Gastrocnemius medialis (tissue), 4 donors: ENCODE measurements around the gene TBCCD1. TPM values are rescaled to one million over a fixed set of nuclear protein-coding genes. Genes with fewer than 3 reads are reported as not detected.

Experiments used
- ATAC-seq, 2 donors: fragments of 150-250 bp; one replicate each; pipeline ENCODE4 v1.9.1; 2016
- DNase-seq, 2 donors: peaks; one replicate each; pipeline ENCODE4 v3.0.0-alpha.2; 2019
- H3K27ac ChIP-seq, 4 donors: fragments of 200-600 bp; sonication (generic); 1 replicate in 1 of 4; 2 replicates in 3 of 4; pipeline ENCODE4 v1.5.1; 2016 to 2018; ENCODE audit warnings: mild to moderate bottlenecking in 2 of 4, moderate library complexity in 1 of 4
- H3K27me3 ChIP-seq, 3 donors: fragments of 200-600 bp; sonication (generic) in 2 of 3; 1 replicate in 1 of 3; 2 replicates in 2 of 3; pipeline versions ENCODE4 v1.5.1 to v1.6.0; 2016 to 2019; ENCODE audit warnings: mild to moderate bottlenecking in 1 of 3, moderate library complexity in 1 of 3
- H3K36me3 ChIP-seq, 2 donors: fragments of 200-600 bp; sonication (generic) in 1 of 2; one replicate each; pipeline ENCODE4 v1.5.1; 2017 to 2018
- H3K4me1 ChIP-seq, 2 donors: fragments of 200-600 bp; sonication (generic) in 1 of 2; one replicate each; pipeline ENCODE4 v1.5.1; 2016 to 2017; ENCODE audit warnings: mild to moderate bottlenecking in 2 of 2
- H3K4me3 ChIP-seq, 4 donors: fragments of 200-600 bp; sonication (generic) in 3 of 4; 1 replicate in 1 of 4; 2 replicates in 3 of 4; pipeline ENCODE4 v1.5.1; 2016 to 2019; ENCODE audit warnings: mild to moderate bottlenecking in 2 of 4
- H3K9me3 ChIP-seq, 3 donors: fragments of 200-600 bp; sonication (generic) in 2 of 3; 1 replicate in 1 of 3; 2 replicates in 2 of 3; pipeline ENCODE4 v1.5.1; 2016 to 2019
- CTCF ChIP-seq, 5 experiments: fragments of 450-650 bp in 3 of 5; fragments of 200-600 bp in 2 of 5; sonication (generic) in 2 of 5; IDR thresholded peaks in 4 of 5; conservative IDR thresholded peaks in 1 of 5; 1 replicate in 4 of 5; 2 replicates in 1 of 5; pipeline ENCODE4 v1.5.1; 2016 to 2019; ENCODE audit warnings: antibody characterized with exemption in 5 of 5, mild to moderate bottlenecking in 3 of 5, moderate library complexity in 3 of 5
- POLR2A ChIP-seq, 2 donors: fragments of 450-650 bp; IDR thresholded peaks; one replicate each; pipeline ENCODE4 v1.6.1; 2017; ENCODE audit warnings: antibody characterized with exemption in 2 of 2, mild to moderate bottlenecking in 2 of 2, moderate library complexity in 2 of 2
- in situ Hi-C, 4 donors: fragments of 200-750 bp; cut with MboI; loops; one replicate each; pipeline versions ENCODE4 v1.15.0 to v1.8.0; 2017; ENCODE audit warnings: low sequenced_read_pairs in 4 of 4
- intact Hi-C: fragments of 100-400 bp; cut with DNase I; formaldehyde crosslinking; loops from one replicate; pipeline ENCODE4 v1.15.1; 2023; ENCODE audit warnings: low total_unique reads
- total RNA-seq, 4 donors: library from RNA; depleted of rRNA; stranded (reverse); fragments of >200 nt; gene quantifications; one replicate each; pipeline versions ENCODE4 v1.1.0 to v1.2.3, GENCODE V29; 2016

The TBCCD1 gene
- total RNA-seq, 4 donors from 2014 or later: 7.3 to 10.7 (median 8.0) TPM

DNA sequence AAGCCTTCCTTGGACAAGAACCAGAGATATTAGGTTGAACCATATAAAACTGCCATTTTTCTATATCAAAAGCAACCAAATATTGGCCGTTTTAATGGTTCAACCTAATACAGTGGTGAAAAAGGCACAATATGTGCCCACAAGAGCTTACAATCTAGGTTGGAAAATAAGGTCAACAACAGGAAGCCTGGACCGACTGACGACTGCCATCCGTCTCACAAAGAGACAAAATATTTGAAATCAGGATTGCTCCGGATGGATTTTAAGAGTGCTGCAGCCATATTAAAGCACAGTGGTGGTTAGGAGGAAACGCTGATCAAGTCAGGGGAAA lies 47.1 kb upstream of the TBCCD1 start:
- Histone ChIP-seq H3K4me3 (no peak overlapping the region), H3K36me3 (no peaks in the 10 kb centered on the region), H3K27ac (no peak overlapping the region), H3K27me3 (peaks cover 10 to 15% (median 14%) of the 10 kb centered on the region in 3 donors), H3K4me1 (peaks cover 0 to 6% of the 10 kb centered on the region in 2 donors), H3K9me3 (no peaks in the 10 kb centered on the region)
- no peak for DNase-seq
- TF ChIP-seq CTCF (IDR thresholded peaks at IDR 0.05 in 4 of 5, conservative IDR thresholded peaks at IDR 0.05 in 1 of 5): no peak
- TF ChIP-seq POLR2A (IDR thresholded peaks at IDR 0.05): no peak
- in situ Hi-C loops: loop anchor here (5.0 to 25.0 kb wide), 3 partner anchors 201 to 548 kb away; no protein-coding TSS in a partner anchor
- intact Hi-C loops: loop anchor here (2.0 to 10.0 kb wide), 2 partner anchors 207 to 551 kb away; no protein-coding TSS in a partner anchor
- ATAC-seq: no peak

DNA sequence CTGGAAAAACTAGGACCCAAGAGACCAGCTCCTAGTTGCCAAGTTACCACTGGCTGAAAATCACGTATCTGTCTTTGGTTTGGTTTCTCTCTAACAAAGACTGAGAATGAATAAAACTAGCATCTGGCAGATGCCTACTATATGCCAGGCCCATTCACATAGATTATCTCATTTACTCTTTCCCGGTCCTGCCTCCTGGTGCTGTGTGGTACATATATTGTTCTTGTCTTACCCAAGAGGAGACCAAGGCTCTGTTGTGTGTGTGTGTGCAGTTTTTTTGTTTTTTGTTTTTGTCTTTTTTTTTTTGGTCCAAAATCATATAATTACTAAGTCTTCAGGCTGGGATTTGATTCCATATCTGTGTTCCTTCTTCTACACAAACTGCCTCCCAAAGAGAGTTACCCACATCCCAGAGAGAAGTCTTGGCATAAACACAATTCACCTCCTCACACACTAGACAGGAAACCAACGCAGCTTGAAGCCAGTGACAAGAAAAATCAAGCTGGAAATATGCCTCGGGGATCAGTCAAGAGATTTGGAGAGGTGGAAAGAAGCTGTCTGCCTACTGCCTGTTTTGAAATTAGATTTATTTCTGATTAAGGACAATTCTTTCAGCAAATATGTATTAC lies 46.6 kb upstream of the TBCCD1 start:
- H3K27me3 ChIP-seq: peaks cover 6 to 15% (median 12%) of the 10 kb centered on the region in 3 donors
- in situ Hi-C loops: loop anchor here (5.0 to 25.0 kb wide), 3 partner anchors 201 to 549 kb away; no protein-coding TSS in a partner anchor

DNA sequence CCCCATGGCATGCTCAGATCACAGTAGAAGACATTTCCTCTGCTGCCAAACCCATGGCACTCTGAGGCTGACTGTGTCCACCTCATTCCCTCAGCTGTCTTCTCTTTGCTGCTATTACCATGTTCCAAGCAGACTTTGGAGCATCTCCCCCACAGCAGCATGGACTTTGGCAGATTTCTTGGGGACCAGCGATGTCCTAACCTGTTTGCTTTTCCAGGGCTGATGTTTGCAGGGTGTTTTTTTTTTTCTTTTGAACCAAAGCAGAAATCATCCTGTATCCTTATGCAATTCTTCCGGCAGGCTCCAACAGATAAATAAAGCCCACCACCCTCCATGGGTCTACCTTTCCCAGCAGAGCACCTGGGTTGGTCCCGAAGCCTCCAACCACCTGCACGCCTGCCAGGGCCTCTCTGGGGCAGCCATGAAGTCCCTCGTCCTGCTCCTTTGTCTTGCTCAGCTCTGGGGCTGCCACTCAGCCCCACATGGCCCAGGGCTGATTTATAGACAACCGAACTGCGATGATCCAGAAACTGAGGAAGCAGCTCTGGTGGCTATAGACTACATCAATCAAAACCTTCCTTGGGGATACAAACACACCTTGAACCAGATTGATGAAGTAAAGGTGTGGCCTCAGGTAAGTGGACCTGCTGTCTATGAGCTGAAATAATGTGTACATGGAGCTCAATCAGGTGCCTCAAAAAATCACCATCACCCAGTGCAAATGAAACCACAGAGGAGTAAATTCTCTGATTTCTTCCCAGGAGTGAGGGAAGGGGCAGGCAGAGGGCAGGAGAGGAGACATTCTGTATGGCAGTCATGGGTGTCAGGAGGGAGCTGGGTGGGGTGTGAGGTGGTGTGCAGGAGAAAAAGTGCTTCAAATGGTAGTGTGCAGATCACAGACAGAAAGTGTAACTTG lies 45.8 kb upstream of the TBCCD1 start, which contains the start of gene AHSG:
Gene AHSG, plus strand, starts transcription at position 340 of the 916 bp plus-strand sequence. Its CDS starts 82 bp downstream, at position 422.
- DNase-seq (no peak), ATAC-seq (no peak)
- no peak within 1 kb of the TSS for H3K4me3 ChIP-seq
- in situ Hi-C loops (loop anchor here (5.0 to 25.0 kb wide), 3 partner anchors 202 to 549 kb away; no protein-coding TSS in a partner anchor), intact Hi-C loops (loop anchor here (10.0 kb wide), 1 partner anchor 552 kb away; no protein-coding TSS in a partner anchor)
- TF ChIP-seq POLR2A (IDR thresholded peaks at IDR 0.05): no peak
- no peak for TF ChIP-seq CTCF (IDR thresholded peaks at IDR 0.05 in 4 of 5, conservative IDR thresholded peaks at IDR 0.05 in 1 of 5)
- peaks cover 0 to 6% of the 10 kb centered on the region in 2 donors for H3K4me1 ChIP-seq
- H3K27me3 ChIP-seq: peaks cover 0 to 8% (median 8%) of the 10 kb centered on the region in 3 donors
- no peak within 1 kb of the TSS for H3K27ac ChIP-seq
- H3K36me3 ChIP-seq: no peaks in the 10 kb centered on the region
- no peaks in the 10 kb centered on the region for H3K9me3 ChIP-seq

More for the DNA sequence above, 46.6 kb upstream of the TBCCD1 start:
- no peak for ATAC-seq
- H3K4me1 ChIP-seq: peaks cover 0 to 6% of the 10 kb centered on the region in 2 donors
- H3K4me3 ChIP-seq: no peak overlapping the region
- H3K36me3 ChIP-seq: no peaks in the 10 kb centered on the region
- intact Hi-C loops: loop anchor here (2.0 to 10.0 kb wide), 2 partner anchors 207 to 551 kb away; no protein-coding TSS in a partner anchor
- TF ChIP-seq POLR2A (IDR thresholded peaks at IDR 0.05): no peak
- no peak for TF ChIP-seq CTCF (IDR thresholded peaks at IDR 0.05 in 4 of 5, conservative IDR thresholded peaks at IDR 0.05 in 1 of 5)
- no peaks in the 10 kb centered on the region for H3K9me3 ChIP-seq
- DNase-seq: no peak
- no peak overlapping the region for H3K27ac ChIP-seq

DNA sequence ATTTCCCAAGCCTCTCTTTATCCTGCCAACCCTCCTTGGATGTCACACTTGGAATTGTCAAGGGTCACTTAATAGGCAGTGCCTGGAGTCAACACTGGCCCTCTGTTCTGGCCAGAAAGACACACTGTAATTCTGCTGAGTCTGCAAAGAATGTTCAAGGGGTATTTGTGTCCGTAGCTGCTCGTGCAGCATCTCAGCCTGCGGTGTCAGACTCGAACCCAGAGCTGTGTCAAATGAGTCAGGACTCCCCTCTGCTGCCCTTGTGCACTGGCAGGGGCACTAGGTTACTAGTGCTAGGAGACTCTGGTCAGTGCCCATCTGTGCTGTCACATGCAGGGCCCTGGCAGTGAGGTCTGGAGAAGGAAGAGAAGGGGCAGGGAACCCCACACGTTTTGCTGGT lies 44.9 kb upstream of the TBCCD1 start:
- in situ Hi-C loops: loop anchor here (5.0 to 25.0 kb wide), 3 partner anchors 203 to 550 kb away; no protein-coding TSS in a partner anchor
- H3K9me3 ChIP-seq: no peaks in the 10 kb centered on the region
- intact Hi-C loops: loop anchor here (10.0 kb wide), 1 partner anchor 553 kb away; no protein-coding TSS in a partner anchor
- H3K4me1 ChIP-seq: peaks cover 0 to 3% of the 10 kb centered on the region in 2 donors
- H3K36me3 ChIP-seq: no peaks in the 10 kb centered on the region
- ATAC-seq: no peak
- DNase-seq: no peak
- peaks cover 0 to under 1% (median 0%) of the 10 kb centered on the region in 3 donors for H3K27me3 ChIP-seq
- TF ChIP-seq POLR2A (IDR thresholded peaks at IDR 0.05) (no peak), CTCF (IDR thresholded peaks at IDR 0.05 in 4 of 5, conservative IDR thresholded peaks at IDR 0.05 in 1 of 5) (no peak)
- H3K27ac ChIP-seq: no peak overlapping the region
- no peak overlapping the region for H3K4me3 ChIP-seq
